NB4 (cell line): ENCODE results near the gene NCS1.

Experiments
- DNase-seq: peaks from one replicate; pipeline ENCODE4 v3.0.0; 2010; ENCODE audit warnings: low read depth
- H3K4me3 ChIP-seq: one replicate; pipeline ENCODE4 v1.5.1; 2011; ENCODE audit warnings: mild to moderate bottlenecking, low read depth, low read length, moderate library complexity
- MYC ChIP-seq: IDR thresholded peaks from 2 replicates; pipeline ENCODE4 v1.6.1; 2011; ENCODE audit warnings: low read depth, low read length
- POLR2A ChIP-seq: IDR thresholded peaks from 2 replicates; pipeline ENCODE4 v1.6.1; 2011; ENCODE audit warnings: mild to moderate bottlenecking; ENCODE audit not compliant: insufficient read length; ENCODE audit errors: extremely low read depth
- TF ChIP-seq, protein P1 (sequence below): IDR thresholded peaks from 2 replicates; pipeline ENCODE4 v1.6.1; 2011; ENCODE audit warnings: low read depth, low read length
- TF ChIP-seq, protein P2 (sequence below): IDR thresholded peaks from one replicate; pipeline ENCODE4 v1.5.1; 2012; ENCODE audit warnings: low read depth, low read length

Gene NCS1

DNA sequence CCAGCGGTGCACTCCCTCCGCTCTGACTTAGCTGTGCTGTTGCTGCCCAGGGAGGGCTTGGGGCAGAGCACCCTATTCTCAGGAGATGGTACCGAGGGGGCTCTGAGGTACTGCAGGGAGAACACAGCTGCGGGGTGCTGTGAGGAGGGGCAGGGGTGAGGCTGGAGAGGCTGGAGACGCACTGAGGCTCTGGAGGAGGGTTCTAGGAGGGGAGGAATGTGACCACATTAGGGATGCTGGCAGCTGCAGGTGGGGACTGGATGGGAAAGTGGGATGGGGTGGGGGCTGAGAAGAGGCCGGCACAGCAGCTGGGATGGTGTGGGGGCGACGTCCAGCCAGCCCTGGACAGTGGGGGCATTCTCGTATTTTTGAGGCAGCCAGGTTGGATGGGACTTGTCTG, 20.9 kb downstream of the NCS1 start:
- DNase-seq: no peak
- TF ChIP-seq POLR2A: no peak
- TF ChIP-seq MYC: no peak
- TF ChIP-seq, protein P1, sequence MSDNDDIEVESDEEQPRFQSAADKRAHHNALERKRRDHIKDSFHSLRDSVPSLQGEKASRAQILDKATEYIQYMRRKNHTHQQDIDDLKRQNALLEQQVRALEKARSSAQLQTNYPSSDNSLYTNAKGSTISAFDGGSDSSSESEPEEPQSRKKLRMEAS: no peak
- TF ChIP-seq, protein P2, sequence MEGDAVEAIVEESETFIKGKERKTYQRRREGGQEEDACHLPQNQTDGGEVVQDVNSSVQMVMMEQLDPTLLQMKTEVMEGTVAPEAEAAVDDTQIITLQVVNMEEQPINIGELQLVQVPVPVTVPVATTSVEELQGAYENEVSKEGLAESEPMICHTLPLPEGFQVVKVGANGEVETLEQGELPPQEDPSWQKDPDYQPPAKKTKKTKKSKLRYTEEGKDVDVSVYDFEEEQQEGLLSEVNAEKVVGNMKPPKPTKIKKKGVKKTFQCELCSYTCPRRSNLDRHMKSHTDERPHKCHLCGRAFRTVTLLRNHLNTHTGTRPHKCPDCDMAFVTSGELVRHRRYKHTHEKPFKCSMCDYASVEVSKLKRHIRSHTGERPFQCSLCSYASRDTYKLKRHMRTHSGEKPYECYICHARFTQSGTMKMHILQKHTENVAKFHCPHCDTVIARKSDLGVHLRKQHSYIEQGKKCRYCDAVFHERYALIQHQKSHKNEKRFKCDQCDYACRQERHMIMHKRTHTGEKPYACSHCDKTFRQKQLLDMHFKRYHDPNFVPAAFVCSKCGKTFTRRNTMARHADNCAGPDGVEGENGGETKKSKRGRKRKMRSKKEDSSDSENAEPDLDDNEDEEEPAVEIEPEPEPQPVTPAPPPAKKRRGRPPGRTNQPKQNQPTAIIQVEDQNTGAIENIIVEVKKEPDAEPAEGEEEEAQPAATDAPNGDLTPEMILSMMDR: no peak
- H3K4me3 ChIP-seq: no peak overlapping the region

DNA sequence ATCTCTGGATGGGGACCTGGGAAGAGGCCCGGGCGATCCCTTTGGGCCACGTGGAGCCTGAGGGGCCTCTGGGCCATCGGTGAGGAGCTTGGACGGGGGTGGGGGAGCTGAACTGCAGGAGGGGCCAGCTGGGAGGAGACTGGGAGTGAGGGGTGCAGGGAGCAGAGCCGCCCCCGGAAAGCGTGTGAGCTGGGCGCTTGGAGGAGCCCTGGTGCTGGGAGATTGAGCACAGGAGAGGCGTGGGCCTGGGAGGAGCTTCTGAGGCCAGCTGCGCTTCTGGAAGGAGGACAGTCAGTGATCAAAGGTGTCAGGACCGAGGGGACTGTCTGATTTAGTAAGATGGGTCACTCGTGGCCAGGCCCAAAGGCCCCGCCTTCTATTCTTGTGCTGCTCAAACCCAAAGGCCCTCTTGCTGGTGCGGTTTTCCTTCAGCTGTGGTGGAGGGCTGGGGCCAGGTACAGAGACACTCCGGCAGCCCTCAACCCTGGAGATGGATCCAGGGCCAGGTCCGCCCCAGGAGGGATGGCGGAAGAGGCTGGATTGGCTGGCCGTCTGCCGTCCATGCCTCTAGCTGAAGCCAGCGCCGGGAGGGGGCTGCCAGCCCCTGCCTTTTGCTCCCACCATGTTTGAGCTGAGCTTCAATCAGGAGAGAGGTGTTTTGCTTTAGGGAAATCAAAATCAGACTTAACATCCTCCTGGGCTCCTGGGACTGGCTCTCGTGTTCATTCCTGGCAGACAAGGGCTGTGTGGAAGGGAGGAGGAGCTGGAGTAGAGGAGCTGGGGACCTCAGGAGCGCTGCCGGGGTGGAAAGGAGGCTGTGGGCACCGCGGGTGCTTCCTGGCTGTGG, 21.6 kb downstream of the NCS1 start:
- no peak overlapping the region for H3K4me3 ChIP-seq
- DNase-seq: no peak
- TF ChIP-seq POLR2A (no peak), MYC (no peak)
- TF ChIP-seq, protein P2: no peak
- TF ChIP-seq, protein P1: no peak

DNA sequence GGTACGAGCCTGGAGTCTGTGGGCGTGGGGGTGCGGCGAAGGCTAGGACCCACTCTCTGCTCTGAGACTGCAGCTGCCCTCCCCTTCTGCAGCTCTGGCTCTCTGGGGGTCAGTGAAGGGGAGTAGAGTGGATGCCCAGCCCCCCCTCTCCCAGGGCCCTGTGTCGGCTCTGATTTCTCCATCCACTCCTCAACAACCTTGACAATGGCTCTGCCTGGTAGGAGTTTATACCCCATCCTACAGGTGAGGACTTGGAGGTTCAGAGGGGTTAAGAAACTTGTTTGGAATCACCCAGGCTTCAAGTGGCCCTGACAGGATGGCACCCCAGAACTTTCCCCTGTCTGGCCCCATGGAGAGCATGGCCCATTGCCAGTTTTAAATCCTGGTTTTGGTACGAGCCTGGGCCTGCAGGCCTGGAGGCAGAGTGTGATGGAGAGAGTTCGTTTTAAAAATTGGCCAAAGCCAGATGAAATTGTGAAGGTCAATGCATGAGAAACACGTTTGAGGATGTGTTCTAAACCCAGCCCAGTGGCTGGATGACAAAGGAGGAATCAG, 22.3 kb downstream of the NCS1 start:
- DNase-seq: no peak
- TF ChIP-seq MYC (no peak), POLR2A (no peak)
- TF ChIP-seq, protein P1: no peak
- TF ChIP-seq, protein P2: no peak
- no peak overlapping the region for H3K4me3 ChIP-seq

DNA sequence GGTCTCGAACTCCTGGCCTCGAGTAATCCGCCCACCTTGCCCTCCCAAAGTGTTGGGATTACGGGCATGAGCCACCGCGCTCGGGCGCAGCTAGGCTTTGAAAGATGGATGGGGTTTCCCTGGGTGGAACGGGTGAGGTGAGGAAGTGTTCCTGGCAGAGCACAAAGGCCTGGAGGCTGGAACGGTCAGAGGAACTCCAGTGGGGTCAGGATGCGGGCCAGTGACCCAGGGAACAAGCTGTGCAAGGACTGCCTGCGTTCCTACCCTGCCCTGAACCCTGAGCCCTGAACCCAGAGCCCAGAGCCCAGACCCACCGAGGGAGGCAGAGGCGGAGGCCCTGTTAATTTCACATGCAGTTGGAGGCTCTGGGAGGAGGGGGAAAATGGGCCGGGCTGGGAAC, 23.4 kb downstream of the NCS1 start:
- H3K4me3 ChIP-seq: no peak overlapping the region
- DNase-seq: no peak
- TF ChIP-seq MYC: no peak
- TF ChIP-seq, protein P1: no peak
- TF ChIP-seq, protein P2: no peak
- no peak for TF ChIP-seq POLR2A

DNA sequence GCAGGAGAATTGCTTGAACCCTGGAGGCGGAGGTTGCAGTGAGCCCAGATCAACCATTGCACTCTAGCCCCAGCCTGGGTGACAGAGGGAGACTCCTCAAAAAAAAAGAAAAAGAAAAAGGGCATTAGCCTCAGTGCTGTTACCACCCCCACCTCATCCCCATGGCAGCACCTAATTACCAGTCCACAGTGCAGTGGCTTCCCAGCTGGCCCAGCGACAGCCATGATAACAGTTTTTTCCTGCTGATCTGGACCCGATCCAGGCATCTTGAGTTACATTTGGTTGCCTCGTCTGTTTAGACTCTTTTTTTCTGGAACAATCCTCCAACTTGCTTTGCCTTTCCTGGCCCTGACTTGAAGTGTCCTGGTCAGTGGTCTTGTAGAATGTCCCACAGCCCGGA, 24.4 kb downstream of the NCS1 start:
- no peak for DNase-seq
- TF ChIP-seq MYC (no peak), POLR2A (no peak)
- TF ChIP-seq, protein P2: no peak
- TF ChIP-seq, protein P1: no peak
- H3K4me3 ChIP-seq: no peak overlapping the region
